ENCODE results near the gene LSM12. TPM values are rescaled to one million over a fixed set of nuclear protein-coding genes. Genes with fewer than 3 reads are reported as not detected.

The LSM12 gene
- total RNA-seq, 2 experiments from 2014 or later, result 35.4 to 67.9 TPM

GRCh38 chr17:44044071-44044470 is 22.4 kb downstream of the LSM12 start:
- no peak overlapping the region for H3K27ac ChIP-seq (ENCODE audit: low read depth, low read length, poor library complexity, severe bottlenecking)
- intact Hi-C loops (cut with micrococcal nuclease; ENCODE audit: unreplicated experiment), result no loop called here
- H3K79me2 ChIP-seq (ENCODE audit: insufficient read depth, low read depth, low read length), result peaks cover 52% of the 10 kb centered on the region
- no peaks in the 10 kb centered on the region for H3K9me3 ChIP-seq (ENCODE audit: low read length)
- no peaks in the 10 kb centered on the region for H3K4me1 ChIP-seq (ENCODE audit: insufficient read depth, low read length, poor library complexity, severe bottlenecking)
- H2AFZ ChIP-seq (ENCODE audit: low read length), result no peak overlapping the region
- TSS peak; percentile 48 for BruUV-seq (replicated peaks)
- no peak overlapping the region for H3K4me2 ChIP-seq (ENCODE audit: low read length)
- H3K4me3 ChIP-seq (ENCODE audit: low read depth, low read length, poor library complexity, severe bottlenecking), result no peak overlapping the region
- no peaks in the 10 kb centered on the region for H3K9me2 ChIP-seq (ENCODE audit: insufficient read depth, low read length)
- peaks cover 79% of the 10 kb centered on the region for H3K36me3 ChIP-seq (ENCODE audit: insufficient read depth, low read length)
- CTCF ChIA-PET (ENCODE audit: unreplicated experiment), result no interaction called here
- no peak for TF ChIP-seq EZH2phosphoT487 (IDR thresholded peaks at IDR 0.05; ENCODE audit: borderline replicate concordance, low read depth, low read length)
- TF ChIP-seq, protein P1, sequence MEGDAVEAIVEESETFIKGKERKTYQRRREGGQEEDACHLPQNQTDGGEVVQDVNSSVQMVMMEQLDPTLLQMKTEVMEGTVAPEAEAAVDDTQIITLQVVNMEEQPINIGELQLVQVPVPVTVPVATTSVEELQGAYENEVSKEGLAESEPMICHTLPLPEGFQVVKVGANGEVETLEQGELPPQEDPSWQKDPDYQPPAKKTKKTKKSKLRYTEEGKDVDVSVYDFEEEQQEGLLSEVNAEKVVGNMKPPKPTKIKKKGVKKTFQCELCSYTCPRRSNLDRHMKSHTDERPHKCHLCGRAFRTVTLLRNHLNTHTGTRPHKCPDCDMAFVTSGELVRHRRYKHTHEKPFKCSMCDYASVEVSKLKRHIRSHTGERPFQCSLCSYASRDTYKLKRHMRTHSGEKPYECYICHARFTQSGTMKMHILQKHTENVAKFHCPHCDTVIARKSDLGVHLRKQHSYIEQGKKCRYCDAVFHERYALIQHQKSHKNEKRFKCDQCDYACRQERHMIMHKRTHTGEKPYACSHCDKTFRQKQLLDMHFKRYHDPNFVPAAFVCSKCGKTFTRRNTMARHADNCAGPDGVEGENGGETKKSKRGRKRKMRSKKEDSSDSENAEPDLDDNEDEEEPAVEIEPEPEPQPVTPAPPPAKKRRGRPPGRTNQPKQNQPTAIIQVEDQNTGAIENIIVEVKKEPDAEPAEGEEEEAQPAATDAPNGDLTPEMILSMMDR (conservative IDR thresholded peaks at IDR 0.05; ENCODE audit: low read length), result no peak
- no peak for DNase-seq (ENCODE audit: low spot score)
- POLR2A ChIA-PET, result interaction anchor here (0.7 kb wide), 1 partner anchor 1147 kb away, joined by 4 read pairs; no protein-coding TSS in a partner anchor
- 0 out of 2 replicates have a peak, but pooled peaks cover 11% of the 10 kb centered on the region for H4K20me1 ChIP-seq (ENCODE audit: insufficient read depth, low read length)

DNA sequence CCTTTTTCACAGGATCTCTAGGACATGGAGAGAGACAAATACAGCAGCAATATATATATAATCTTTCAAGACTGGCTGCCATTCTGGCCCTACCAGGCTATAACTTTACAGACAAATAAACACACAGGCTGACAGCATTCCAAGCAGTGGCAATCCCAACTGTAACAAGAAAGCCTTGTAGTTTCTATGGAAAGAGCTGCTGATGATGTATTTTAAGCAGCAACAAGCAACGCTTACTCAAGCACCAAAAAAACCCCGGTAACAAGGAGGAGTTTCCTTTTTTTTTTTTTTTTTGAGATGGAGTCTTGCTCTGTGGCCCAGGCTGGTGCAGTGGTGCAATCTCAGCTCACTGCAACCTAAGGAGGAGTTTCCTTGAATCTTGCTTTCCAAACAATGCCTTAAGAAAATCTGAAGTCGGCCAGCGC is 23.2 kb downstream of the LSM12 start:
- no peak overlapping the region for H3K4me3 ChIP-seq (ENCODE audit: low read depth, low read length, poor library complexity, severe bottlenecking)
- H3K27ac ChIP-seq (ENCODE audit: low read depth, low read length, poor library complexity, severe bottlenecking), result no peak overlapping the region
- H3K36me3 ChIP-seq (ENCODE audit: insufficient read depth, low read length), result peaks cover 79% of the 10 kb centered on the region
- H4K20me1 ChIP-seq (ENCODE audit: insufficient read depth, low read length), result 0 out of 2 replicates have a peak, but pooled peaks cover 11% of the 10 kb centered on the region
- H3K9me3 ChIP-seq (ENCODE audit: low read length), result no peaks in the 10 kb centered on the region
- intact Hi-C loops (cut with micrococcal nuclease; ENCODE audit: unreplicated experiment), result no loop called here
- no peak overlapping the region for H2AFZ ChIP-seq (ENCODE audit: low read length)
- no peaks in the 10 kb centered on the region for H3K4me1 ChIP-seq (ENCODE audit: insufficient read depth, low read length, poor library complexity, severe bottlenecking)
- H3K4me2 ChIP-seq (ENCODE audit: low read length), result no peak overlapping the region
- CTCF ChIA-PET (ENCODE audit: unreplicated experiment), result interaction anchor here (0.5 kb wide), 1 partner anchor 577 kb away, joined by 4 read pairs; no protein-coding TSS in a partner anchor
- DNase-seq (ENCODE audit: low spot score), result no peak
- POLR2A ChIA-PET, result interaction anchor here (0.7 kb wide), 1 partner anchor 1146 kb away, joined by 4 read pairs; no protein-coding TSS in a partner anchor
- TF ChIP-seq EZH2phosphoT487 (IDR thresholded peaks at IDR 0.05; ENCODE audit: borderline replicate concordance, low read depth, low read length), result no peak
- TF ChIP-seq, protein P1 (conservative IDR thresholded peaks at IDR 0.05; ENCODE audit: low read length), result no peak
- peaks cover 44% of the 10 kb centered on the region for H3K79me2 ChIP-seq (ENCODE audit: insufficient read depth, low read depth, low read length)
- no TSS peak for BruUV-seq (replicated peaks)
- no peaks in the 10 kb centered on the region for H3K9me2 ChIP-seq (ENCODE audit: insufficient read depth, low read length)

DNA sequence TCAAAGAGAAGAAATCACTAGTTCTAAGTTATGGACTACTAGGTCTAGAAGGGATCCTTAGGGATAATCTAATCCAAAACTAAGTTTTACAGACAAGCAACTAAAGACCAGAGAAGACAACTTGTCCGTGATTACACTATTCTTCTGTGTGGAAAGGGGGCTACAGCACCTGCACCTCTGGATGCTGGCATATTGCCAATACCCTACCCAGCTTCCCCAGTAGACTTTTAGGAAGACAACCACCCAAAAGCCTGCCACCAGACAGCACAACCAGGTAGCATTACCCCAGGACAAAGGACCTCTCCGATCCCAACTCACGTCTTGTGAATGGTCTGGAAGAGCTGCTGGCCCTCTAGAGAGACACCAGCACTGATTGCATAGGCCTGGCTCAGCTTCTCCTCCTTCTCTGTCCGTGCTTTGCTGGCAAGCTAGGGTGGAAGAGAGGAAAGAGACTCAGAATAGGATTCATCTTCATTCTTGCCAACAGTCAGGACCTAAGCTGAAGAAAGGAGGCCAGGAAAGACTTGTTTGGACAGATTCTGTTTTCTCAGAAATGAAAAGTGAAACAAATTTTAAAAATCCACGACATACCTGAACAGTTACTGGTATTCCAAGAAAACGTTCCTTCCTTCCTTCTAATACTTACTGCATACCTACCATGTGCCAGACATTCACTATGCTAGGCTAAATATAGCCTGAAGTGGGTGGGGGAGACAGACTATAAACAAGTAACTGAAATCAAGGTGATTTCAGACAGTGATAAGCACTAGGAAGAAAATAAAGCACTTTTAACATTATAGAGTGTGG is 26.4 kb downstream of the LSM12 start:
- ChIA-PET CTCF (ENCODE audit: unreplicated experiment) (no interaction called here), POLR2A (no interaction called here)
- TF ChIP-seq EZH2phosphoT487 (IDR thresholded peaks at IDR 0.05; ENCODE audit: borderline replicate concordance, low read depth, low read length), result no peak
- TF ChIP-seq, protein P1 (conservative IDR thresholded peaks at IDR 0.05; ENCODE audit: low read length), result no peak
- H3K4me2 ChIP-seq (ENCODE audit: low read length), result no peak overlapping the region
- H3K4me3 ChIP-seq (ENCODE audit: low read depth, low read length, poor library complexity, severe bottlenecking), result no peak overlapping the region
- H3K36me3 ChIP-seq (ENCODE audit: insufficient read depth, low read length), result peaks cover 73% of the 10 kb centered on the region
- H3K9me3 ChIP-seq (ENCODE audit: low read length), result no peaks in the 10 kb centered on the region
- no peaks in the 10 kb centered on the region for H3K9me2 ChIP-seq (ENCODE audit: insufficient read depth, low read length)
- no TSS peak for BruUV-seq (replicated peaks)
- H3K4me1 ChIP-seq (ENCODE audit: insufficient read depth, low read length, poor library complexity, severe bottlenecking), result no peaks in the 10 kb centered on the region
- H3K79me2 ChIP-seq (ENCODE audit: insufficient read depth, low read depth, low read length), result peaks cover 35% of the 10 kb centered on the region
- 0 out of 2 replicates have a peak, but pooled peaks cover 11% of the 10 kb centered on the region for H4K20me1 ChIP-seq (ENCODE audit: insufficient read depth, low read length)
- no peak overlapping the region for H3K27ac ChIP-seq (ENCODE audit: low read depth, low read length, poor library complexity, severe bottlenecking)
- intact Hi-C loops (cut with micrococcal nuclease; ENCODE audit: unreplicated experiment), result no loop called here
- no peak for DNase-seq (ENCODE audit: low spot score)
- H2AFZ ChIP-seq (ENCODE audit: low read length), result no peak overlapping the region

Measured in OCI-LY7 (cell line).